Mesodermal cell (in vitro differentiated cells): ENCODE measurements around the gene DNM2.

Experiments used
- H3K27ac ChIP-seq: 2 replicates; pipeline ENCODE4 v1.7.0; 2013; ENCODE audit warnings: mild to moderate bottlenecking, low read depth, low read length, moderate library complexity; ENCODE audit not compliant: severe bottlenecking
- H3K36me3 ChIP-seq: 2 replicates; pipeline ENCODE4 v1.7.1; 2013; ENCODE audit warnings: mild to moderate bottlenecking, low read length, moderate library complexity; ENCODE audit not compliant: control insufficient read depth, insufficient read depth
- H3K4me1 ChIP-seq: one replicate; pipeline ENCODE4 v1.7.1; 2013; ENCODE audit warnings: mild to moderate bottlenecking, low read length; ENCODE audit not compliant: insufficient read depth, control insufficient read depth, poor library complexity, severe bottlenecking
- H3K4me3 ChIP-seq: 2 replicates; pipeline ENCODE4 v1.7.0; 2013; ENCODE audit warnings: low read length, control low read depth, mild to moderate bottlenecking; ENCODE audit not compliant: insufficient read depth, poor library complexity, severe bottlenecking; ENCODE audit errors: extremely low read depth
- H3K9me3 ChIP-seq: 2 replicates; pipeline ENCODE4 v1.7.1; 2013; ENCODE audit warnings: mild to moderate bottlenecking, low read length, moderate library complexity; ENCODE audit not compliant: control insufficient read depth
- WGBS, 2 experiments: methylation state at CpG; one replicate each; pipeline ENCODE4 v1.1.5; 2013; ENCODE audit warnings: missing lambda C conversion rate in 2 of 2; ENCODE audit not compliant: insufficient coverage in 2 of 2; 5-methylcytosine and 5-hydroxymethylcytosine counted together

Gene DNM2

DNA sequence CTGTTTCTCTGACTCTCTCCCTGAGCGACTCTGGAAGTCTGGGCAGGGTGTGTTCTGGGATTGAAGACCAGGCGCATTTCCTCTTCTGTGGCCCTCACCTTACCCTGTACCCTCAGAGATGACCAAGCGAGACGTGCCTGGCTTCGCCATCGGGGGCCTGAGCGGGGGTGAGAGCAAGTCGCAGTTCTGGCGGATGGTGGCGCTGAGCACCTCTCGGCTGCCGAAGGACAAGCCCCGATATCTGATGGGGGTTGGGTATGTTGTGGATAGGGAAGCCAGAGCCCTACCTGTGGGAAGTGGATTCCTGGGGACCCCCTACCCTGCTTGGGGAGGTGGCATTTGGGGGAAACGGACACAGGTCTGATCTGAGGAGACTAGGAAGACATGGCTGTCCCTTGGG lies 5.8 kb upstream of the DNM2 start:
- H3K27ac ChIP-seq = no peak overlapping the region
- peaks cover 3% of the 10 kb centered on the region for H3K4me1 ChIP-seq
- WGBS, 2 experiments = 88 to 96% methylated on average over 4 to 14 of the region's 14 CpGs
- H3K4me3 ChIP-seq = no peak overlapping the region
- peaks cover 8% of the 10 kb centered on the region for H3K36me3 ChIP-seq
- no peaks in the 10 kb centered on the region for H3K9me3 ChIP-seq

DNA sequence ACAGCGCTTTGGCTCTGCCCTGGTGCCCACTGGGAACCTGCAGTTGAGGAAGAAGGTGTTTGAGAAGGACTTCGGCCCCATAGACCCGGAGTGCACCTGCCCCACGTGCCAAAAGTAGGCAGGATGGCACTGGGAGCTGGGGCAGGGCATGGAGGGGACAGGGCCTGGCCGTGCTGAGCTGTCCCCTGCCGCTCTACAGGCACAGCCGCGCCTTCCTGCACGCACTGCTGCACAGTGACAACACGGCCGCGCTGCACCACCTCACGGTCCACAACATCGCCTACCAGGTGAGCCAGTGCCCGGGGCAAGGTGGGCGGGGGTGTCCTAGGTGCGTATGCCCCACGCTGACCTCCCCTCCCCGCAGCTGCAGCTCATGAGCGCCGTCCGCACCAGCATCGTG lies 5.1 kb upstream of the DNM2 start:
- H3K36me3 ChIP-seq = peaks cover 5% of the 10 kb centered on the region
- no peaks in the 10 kb centered on the region for H3K9me3 ChIP-seq
- WGBS, 2 experiments = 95 to 98% methylated on average over 20 to 21 of the region's 23 CpGs
- H3K4me1 ChIP-seq = no peaks in the 10 kb centered on the region
- no peak overlapping the region for H3K27ac ChIP-seq
- H3K4me3 ChIP-seq = no peak overlapping the region

DNA sequence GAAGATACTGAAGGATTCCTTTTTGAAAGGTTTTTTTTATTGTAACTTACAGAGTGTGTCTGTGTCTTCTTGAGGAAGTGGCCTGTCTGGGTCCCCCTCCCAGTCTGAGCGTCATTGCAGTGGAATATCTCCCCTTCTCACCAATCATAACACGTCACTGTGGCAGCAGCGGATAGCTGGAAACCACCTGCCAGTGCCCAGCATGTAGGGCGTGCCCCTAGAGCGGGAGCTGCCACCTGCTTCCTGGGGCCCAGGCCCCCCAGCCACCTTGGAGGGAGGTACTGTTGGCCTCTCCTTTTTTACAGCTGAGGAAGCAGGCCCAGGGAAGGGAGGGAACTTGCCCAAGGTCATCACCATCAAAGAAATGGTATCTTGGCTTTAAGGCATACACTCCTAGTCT lies 4.6 kb upstream of the DNM2 start:
- Histone ChIP-seq H3K36me3 (peaks cover 5% of the 10 kb centered on the region), H3K27ac (no peak overlapping the region), H3K4me3 (no peak overlapping the region), H3K9me3 (no peaks in the 10 kb centered on the region), H3K4me1 (no peaks in the 10 kb centered on the region)
- WGBS, 2 experiments = 97 to 100% methylated on average over 2 to 5 of the region's 5 CpGs

DNA sequence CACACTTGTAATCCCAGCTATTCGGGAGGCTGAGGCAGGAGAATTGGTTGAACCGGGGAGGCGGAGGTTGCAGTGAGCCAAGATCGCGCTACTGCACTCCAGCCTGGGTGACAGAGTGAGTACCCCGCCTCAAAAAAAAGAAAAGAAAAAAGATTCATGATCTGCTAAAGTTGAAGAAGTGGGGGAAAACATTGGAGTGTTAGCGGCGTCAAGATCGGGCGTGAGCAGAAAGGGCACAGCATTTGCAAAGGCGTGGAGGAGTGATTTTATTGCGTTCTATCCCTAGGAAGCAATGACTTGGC lies 874 bp upstream of the DNM2 start:
- WGBS, 2 experiments = 39 to 57% methylated on average over 9 to 12 of the region's 12 CpGs
- peaks cover 12% of the 10 kb centered on the region for H3K4me1 ChIP-seq
- peaks cover 17% of the 10 kb centered on the region for H3K36me3 ChIP-seq
- H3K9me3 ChIP-seq = no peaks in the 10 kb centered on the region
- H3K27ac ChIP-seq = peak overlapping the region; percentile 66
- H3K4me3 ChIP-seq = peak overlapping the region; percentile 16

DNA sequence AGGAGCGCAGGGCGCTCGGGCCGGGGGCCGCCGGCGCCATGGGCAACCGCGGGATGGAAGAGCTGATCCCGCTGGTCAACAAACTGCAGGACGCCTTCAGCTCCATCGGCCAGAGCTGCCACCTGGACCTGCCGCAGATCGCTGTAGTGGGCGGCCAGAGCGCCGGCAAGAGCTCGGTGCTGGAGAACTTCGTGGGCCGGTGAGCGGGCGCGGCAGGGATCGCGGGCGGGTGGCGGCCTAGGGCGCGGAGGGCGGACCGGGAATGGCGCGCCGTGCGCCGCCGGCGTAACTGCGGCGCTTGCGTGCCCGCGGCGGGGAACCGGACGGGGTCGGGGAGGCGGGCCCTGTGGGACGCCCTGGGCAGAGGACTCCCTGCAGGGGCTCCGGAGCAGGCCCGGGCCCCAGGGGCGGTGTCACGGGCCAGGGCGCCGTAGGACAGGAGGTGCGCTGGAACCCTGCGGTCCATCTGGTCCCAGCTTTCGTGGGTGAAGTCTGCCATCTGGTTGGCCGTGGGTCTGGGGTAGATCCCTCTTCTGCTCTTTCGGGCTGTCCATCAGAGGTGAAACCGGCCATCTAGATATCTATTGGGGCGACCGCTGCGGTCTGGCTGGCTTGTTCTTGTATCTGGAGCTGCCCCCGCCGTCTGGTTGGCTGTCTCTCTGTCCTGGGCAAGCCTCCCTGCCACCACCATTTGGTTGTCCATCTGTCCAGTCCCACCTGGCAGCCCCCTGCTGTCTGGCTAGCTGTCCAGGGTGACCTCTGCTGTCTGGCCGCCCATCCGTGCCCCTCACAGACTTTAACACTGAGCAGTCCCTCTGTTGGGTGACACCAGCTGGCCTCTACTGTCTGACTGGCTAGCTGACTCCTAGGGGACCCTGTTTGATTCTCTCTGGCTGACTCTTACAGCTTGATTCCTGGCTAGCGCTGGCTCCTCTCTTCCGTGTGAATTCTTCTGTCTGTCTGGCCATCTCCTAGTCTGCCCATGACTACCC lies 622 bp downstream of the DNM2 start:
- H3K9me3 ChIP-seq = no peaks in the 10 kb centered on the region
- H3K4me3 ChIP-seq = peak overlapping the region; percentile 82
- WGBS, 2 experiments = 2% methylated on average over 68 to 70 of the region's 70 CpGs
- H3K4me1 ChIP-seq = peaks cover 12% of the 10 kb centered on the region
- H3K27ac ChIP-seq = peak overlapping the region; percentile 90
- H3K36me3 ChIP-seq = peaks cover 21% of the 10 kb centered on the region

DNA sequence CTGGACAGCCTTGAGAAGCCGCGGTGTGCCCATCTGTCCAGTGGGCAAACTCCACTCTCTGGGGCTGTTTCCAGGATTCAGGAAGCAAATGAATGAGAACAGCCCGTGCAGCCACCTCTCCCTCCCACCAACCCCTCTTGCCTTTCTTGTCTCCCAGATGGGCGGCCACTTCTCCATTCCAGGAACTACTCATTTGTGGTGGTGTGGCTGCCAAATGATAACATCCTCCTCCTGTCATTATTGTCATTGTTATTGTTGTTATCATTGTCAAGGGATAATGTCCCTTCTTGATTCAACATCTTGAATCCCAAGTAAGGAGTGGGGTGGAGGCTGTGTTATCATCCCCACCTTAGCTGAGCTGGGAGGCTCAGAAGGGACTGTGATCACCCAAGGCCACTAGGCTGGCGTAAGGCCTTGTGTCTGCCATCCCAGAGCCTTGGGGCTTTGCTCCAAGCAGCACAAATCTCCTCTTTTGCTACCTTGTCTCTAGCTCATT lies 1.6 kb downstream of the DNM2 start:
- Histone ChIP-seq H3K4me3 (peak overlapping the region; percentile 82), H3K4me1 (peaks cover 12% of the 10 kb centered on the region), H3K36me3 (peaks cover 17% of the 10 kb centered on the region), H3K9me3 (no peaks in the 10 kb centered on the region), H3K27ac (no peak overlapping the region)
- 89 to 98% methylated on average over 3 to 4 of the region's 5 CpGs for WGBS, 2 experiments

DNA sequence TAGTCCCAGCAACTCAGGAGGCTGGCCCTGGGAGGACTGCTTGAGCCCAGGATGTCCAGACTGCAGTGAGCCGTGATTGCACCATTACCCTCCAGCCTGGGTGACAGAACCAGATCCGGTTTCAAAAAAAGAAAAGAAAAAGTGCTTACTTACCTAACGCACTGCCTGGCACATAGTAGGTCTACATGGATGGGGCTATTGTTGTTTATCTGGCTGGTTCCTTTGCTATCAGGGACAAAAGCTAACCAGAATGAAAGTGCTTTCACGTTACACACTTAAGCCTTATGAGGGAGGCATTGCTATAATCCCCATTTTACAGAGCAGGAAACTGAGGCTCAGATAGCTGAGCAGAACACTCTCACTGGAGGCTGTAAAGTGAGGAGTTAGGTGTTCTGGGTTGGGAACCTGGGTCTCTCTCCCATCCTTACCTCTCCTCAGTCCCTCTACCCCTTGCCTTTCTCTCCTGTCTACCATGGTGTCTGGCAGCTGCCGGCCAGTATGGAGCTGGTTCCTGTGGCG lies 2.8 kb downstream of the DNM2 start:
- no peaks in the 10 kb centered on the region for H3K9me3 ChIP-seq
- H3K4me1 ChIP-seq = peaks cover 12% of the 10 kb centered on the region
- H3K4me3 ChIP-seq = no peak overlapping the region
- WGBS, 2 experiments = 97% methylated on average over 3 to 5 of the region's 6 CpGs
- no peak overlapping the region for H3K27ac ChIP-seq
- H3K36me3 ChIP-seq = peaks cover 26% of the 10 kb centered on the region

DNA sequence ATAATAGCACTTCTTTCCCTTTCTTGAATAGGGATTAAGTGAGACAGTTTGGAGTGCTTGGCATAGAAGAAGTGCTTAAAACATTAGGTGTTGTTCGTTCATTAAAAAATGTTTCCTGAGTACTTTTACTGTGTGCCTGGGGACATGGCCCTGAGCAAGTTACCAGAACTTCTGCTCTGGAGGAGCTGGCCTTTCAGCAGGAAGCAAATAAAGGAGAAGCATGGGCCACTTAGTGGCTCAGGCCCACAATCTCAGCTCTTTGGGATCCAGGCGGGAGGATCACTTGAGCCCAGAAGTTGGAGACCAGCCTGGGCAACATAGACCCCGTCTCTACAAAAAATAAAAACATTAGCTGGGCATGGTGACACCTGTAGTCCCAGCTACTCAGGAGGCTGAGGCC lies 5.7 kb downstream of the DNM2 start:
- Histone ChIP-seq H3K36me3 (peaks cover 44% of the 10 kb centered on the region), H3K9me3 (no peaks in the 10 kb centered on the region), H3K27ac (no peak overlapping the region), H3K4me3 (no peak overlapping the region), H3K4me1 (peaks cover 12% of the 10 kb centered on the region)
- WGBS, 2 experiments = 90 to 96% methylated on average over 3 of the region's 3 CpGs

DNA sequence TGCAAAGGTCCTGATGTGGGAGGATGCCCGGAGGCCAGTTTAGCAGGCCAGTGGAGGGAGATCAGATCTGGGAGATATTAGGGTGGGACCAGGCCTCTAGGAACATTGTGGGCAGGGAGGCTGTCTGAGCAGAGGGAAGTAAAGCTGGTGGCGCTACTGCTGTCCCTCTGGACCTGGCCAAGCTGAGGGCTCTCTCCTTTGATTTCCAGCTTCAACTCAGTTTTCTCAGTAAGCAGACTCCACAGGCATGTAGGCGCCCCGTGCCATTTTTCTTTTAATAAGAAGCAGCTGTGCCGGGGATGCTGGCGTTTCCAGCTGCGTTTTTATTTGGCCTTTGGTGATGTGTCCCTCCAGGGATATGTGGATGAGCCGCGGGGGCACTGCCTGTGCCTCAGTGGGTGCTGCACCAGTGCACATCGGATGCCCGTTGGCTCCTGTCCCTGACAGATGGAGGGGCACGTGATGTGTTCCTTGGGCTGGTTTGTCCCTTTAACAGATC lies 6.7 kb downstream of the DNM2 start:
- Histone ChIP-seq H3K27ac (no peak overlapping the region), H3K9me3 (no peaks in the 10 kb centered on the region), H3K36me3 (peaks cover 46% of the 10 kb centered on the region), H3K4me3 (no peak overlapping the region), H3K4me1 (peaks cover 3% of the 10 kb centered on the region)
- 98% methylated on average over 10 to 11 of the region's 12 CpGs for WGBS, 2 experiments

DNA sequence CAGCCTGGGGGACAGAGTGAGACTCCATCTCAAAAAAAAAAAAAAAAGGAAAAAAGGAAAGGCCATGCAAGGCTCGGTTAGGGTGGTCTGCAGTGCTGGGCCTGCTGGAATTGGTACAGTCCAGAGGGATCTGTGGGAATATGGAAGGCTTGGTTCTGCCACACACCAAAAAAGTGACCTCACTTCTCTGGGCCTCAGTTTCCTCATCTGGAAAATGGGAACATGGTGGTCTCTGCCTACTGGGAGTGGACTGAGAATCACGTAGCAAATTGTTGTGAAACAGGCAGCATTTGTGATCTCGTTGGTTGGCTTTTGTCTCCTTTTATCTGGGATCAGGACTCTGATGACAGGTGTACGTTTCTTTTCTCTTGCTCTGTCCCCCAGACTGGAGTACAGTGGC lies 7.5 kb downstream of the DNM2 start:
- Histone ChIP-seq H3K4me1 (no peaks in the 10 kb centered on the region), H3K4me3 (no peak overlapping the region), H3K9me3 (no peaks in the 10 kb centered on the region), H3K27ac (no peak overlapping the region), H3K36me3 (peaks cover 48% of the 10 kb centered on the region)
- 92 to 96% methylated on average over 4 of the region's 4 CpGs for WGBS, 2 experiments

DNA sequence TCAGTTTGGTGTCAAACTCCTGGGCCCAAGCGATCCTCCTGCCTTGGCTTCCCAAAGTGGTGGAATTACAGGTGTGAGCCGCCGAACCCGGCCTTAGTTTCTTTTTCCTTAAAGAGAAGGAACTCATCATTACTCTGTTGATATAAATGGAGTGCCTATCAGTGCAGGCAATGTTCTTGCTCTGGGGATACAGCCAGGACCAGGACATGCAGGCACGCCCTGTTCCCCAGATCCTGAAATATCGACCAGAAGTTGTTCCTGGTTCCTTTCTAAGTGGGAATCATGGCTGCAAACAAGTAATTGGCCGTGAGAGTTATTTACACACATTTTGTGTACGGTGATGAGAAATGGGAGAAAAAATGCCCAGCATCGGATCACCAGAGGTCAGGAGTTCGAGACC lies 8.4 kb downstream of the DNM2 start:
- Histone ChIP-seq H3K27ac (no peak overlapping the region), H3K36me3 (peaks cover 46% of the 10 kb centered on the region), H3K9me3 (no peaks in the 10 kb centered on the region), H3K4me3 (no peak overlapping the region), H3K4me1 (no peaks in the 10 kb centered on the region)
- 96 to 98% methylated on average over 5 to 7 of the region's 10 CpGs for WGBS, 2 experiments
